ENCODE data around the gene LRRK1.

Gene LRRK1

DNA sequence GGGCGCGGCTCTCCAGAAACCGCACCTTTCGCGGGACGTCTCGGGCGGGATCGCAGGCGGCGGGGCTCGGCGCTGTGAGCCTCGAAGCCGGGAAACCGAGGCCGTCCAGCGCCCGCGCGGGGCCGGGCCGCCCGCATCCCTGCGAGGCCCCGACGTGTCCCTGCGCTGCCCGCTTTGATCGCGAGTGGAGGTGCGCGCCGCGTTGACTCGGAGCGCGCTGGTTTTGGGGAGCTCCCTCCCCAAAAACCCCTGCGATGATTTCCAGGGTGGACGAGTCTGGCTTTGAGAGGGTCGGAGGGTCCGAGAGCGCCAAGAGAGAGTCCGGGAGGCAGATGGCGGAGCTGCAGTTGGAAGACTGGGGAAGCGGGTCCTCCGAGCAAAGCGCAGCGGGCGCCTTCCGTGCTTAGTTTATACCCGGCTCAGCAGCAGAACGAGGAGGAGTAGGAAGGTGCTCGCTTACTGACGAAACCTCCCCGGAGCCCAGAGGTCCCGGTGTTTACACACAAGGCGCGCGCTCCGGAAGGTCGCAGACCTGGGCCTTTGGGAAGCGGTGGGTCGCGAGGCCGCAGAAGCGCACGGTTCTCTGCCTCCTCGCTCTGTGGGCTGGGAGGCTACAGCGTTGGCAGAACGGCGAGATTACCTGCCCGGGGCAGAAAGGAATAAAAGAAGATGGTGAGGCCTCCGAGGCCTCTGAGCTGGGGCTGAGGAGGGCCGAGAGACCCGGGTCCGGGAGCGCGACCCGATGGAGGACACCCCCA is 38.8 kb upstream of the LRRK1 start:
- Histone ChIP-seq H3K4me1 (ENCODE audit: control insufficient read depth in 1 of 2, insufficient read depth in 2 of 2, low read length in 2 of 2) (no peaks in the 10 kb centered on the region), H3K27me3 (ENCODE audit: control insufficient read depth in 1 of 2, insufficient read depth in 2 of 2, low read length in 2 of 2) (peaks cover 40 to 42% of the 10 kb centered on the region in 2 donors), H3K27ac (ENCODE audit: low read depth, low read length) (peak overlapping the region; percentile 10), H3K9me3 (ENCODE audit: control insufficient read depth in 1 of 2, low read length in 2 of 2) (no peaks in the 10 kb centered on the region), H3K9ac (ENCODE audit: low read depth in 1 of 2, low read length in 2 of 2) (no peak overlapping the region), H3K4me3 (ENCODE audit: low read depth in 1 of 2, low read length in 2 of 2) (peak overlapping the region; percentile 44 to 53), H3K36me3 (ENCODE audit: control insufficient read depth in 1 of 2, insufficient read depth in 2 of 2, low read length in 2 of 2) (no peaks in the 10 kb centered on the region)

- H3K4me1 ChIP-seq (ENCODE audit: control insufficient read depth in 1 of 2, insufficient read depth in 2 of 2, low read length in 2 of 2): no peaks in the 10 kb centered on the region
- H3K27ac ChIP-seq (ENCODE audit: low read depth, low read length): no peak overlapping the region
- H3K9ac ChIP-seq (ENCODE audit: low read depth in 1 of 2, low read length in 2 of 2): no peak overlapping the region
- peaks cover 40 to 43% of the 10 kb centered on the region in 2 donors for H3K27me3 ChIP-seq (ENCODE audit: control insufficient read depth in 1 of 2, insufficient read depth in 2 of 2, low read length in 2 of 2)
- peak overlapping the region; percentile 44 to 53 for H3K4me3 ChIP-seq (ENCODE audit: low read depth in 1 of 2, low read length in 2 of 2)
- H3K9me3 ChIP-seq (ENCODE audit: control insufficient read depth in 1 of 2, low read length in 2 of 2): no peaks in the 10 kb centered on the region
- H3K36me3 ChIP-seq (ENCODE audit: control insufficient read depth in 1 of 2, insufficient read depth in 2 of 2, low read length in 2 of 2): no peaks in the 10 kb centered on the region
Measured at GRCh38 chr15:100880897-100881242, 38.3 kb upstream of the LRRK1 start.

DNA sequence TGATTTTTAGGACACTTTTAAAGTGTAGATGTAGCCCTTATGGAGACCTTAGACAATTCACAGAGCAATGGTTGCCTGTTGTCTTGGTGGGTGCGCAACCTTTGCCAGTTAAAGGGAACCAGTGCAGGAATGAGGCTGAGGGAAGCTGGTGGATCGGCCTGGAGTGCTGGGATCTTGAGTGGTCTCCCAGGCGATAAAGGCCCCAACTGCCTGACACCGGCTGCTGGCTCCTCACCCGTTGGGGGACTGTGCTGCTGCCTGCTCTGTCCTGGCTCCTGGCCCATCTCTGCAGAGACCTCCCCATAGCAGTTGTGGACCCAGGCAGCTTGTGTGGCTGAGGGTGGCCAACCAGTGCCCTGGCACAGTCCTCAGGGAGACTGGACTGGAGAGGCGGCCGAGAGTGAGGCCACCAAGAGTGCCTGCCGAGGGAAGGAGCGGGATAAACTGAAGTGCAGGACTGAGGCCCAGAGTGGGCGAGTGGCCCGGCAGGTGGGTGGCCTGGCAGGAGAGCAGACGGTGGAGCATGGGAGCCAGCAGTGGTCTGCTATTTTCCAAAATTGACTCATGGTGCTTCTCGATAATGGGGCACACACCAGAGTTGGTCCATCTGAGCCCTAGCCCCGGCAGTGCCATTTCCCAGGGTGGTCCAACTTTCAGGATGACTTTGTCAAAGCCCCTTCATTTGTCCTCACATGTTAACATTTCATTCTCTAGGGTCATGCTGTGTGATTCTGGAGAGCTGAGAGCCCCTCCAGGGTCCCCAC is 37.4 kb upstream of the LRRK1 start:
- peaks cover 44 to 49% of the 10 kb centered on the region in 2 donors for H3K27me3 ChIP-seq (ENCODE audit: control insufficient read depth in 1 of 2, insufficient read depth in 2 of 2, low read length in 2 of 2)
- H3K9me3 ChIP-seq (ENCODE audit: control insufficient read depth in 1 of 2, low read length in 2 of 2): no peaks in the 10 kb centered on the region
- peak overlapping the region in 1 of 2 donors; percentile 11 for H3K9ac ChIP-seq (ENCODE audit: low read depth in 1 of 2, low read length in 2 of 2)
- peak overlapping the region in 1 of 2 donors; percentile 54 for H3K4me3 ChIP-seq (ENCODE audit: low read depth in 1 of 2, low read length in 2 of 2)
- no peak overlapping the region for H3K27ac ChIP-seq (ENCODE audit: low read depth, low read length)
- H3K4me1 ChIP-seq (ENCODE audit: control insufficient read depth in 1 of 2, insufficient read depth in 2 of 2, low read length in 2 of 2): no peaks in the 10 kb centered on the region
- H3K36me3 ChIP-seq (ENCODE audit: control insufficient read depth in 1 of 2, insufficient read depth in 2 of 2, low read length in 2 of 2): no peaks in the 10 kb centered on the region

- H3K27me3 ChIP-seq (ENCODE audit: control insufficient read depth in 1 of 2, insufficient read depth in 2 of 2, low read length in 2 of 2): peaks cover 38 to 48% of the 10 kb centered on the region in 2 donors
- no peaks in the 10 kb centered on the region for H3K36me3 ChIP-seq (ENCODE audit: control insufficient read depth in 1 of 2, insufficient read depth in 2 of 2, low read length in 2 of 2)
- H3K4me1 ChIP-seq (ENCODE audit: control insufficient read depth in 1 of 2, insufficient read depth in 2 of 2, low read length in 2 of 2): no peaks in the 10 kb centered on the region
- no peaks in the 10 kb centered on the region for H3K9me3 ChIP-seq (ENCODE audit: control insufficient read depth in 1 of 2, low read length in 2 of 2)
- no peak overlapping the region for H3K27ac ChIP-seq (ENCODE audit: low read depth, low read length)
- no peak overlapping the region for H3K4me3 ChIP-seq (ENCODE audit: low read depth in 1 of 2, low read length in 2 of 2)
- H3K9ac ChIP-seq (ENCODE audit: low read depth in 1 of 2, low read length in 2 of 2): no peak overlapping the region
Measured at GRCh38 chr15:100885116-100885515, 34.0 kb upstream of the LRRK1 start.

DNA sequence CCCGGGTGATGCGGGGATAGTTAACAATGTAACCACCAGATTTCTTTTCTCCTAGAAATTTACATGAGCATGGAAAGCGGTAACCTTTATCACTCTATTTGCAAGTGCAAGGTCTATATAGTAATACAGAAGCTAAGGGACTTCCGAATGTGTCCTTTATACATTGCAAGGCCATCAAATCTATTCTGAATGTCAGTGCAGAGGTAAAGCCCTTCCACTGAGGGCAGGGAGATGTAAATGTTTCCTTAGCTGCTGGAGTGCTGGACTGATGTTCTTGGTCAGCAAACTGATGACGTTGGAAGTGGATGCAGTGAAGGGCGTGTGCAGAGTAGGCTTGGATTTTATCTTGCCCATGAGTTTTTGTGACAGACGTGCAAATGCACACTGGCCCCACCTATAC is 33.3 kb upstream of the LRRK1 start:
- Histone ChIP-seq H3K27me3 (ENCODE audit: control insufficient read depth in 1 of 2, insufficient read depth in 2 of 2, low read length in 2 of 2) (peaks cover 32 to 42% of the 10 kb centered on the region in 2 donors), H3K9ac (ENCODE audit: low read depth in 1 of 2, low read length in 2 of 2) (no peak overlapping the region), H3K36me3 (ENCODE audit: control insufficient read depth in 1 of 2, insufficient read depth in 2 of 2, low read length in 2 of 2) (no peaks in the 10 kb centered on the region), H3K9me3 (ENCODE audit: control insufficient read depth in 1 of 2, low read length in 2 of 2) (no peaks in the 10 kb centered on the region), H3K27ac (ENCODE audit: low read depth, low read length) (no peak overlapping the region), H3K4me1 (ENCODE audit: control insufficient read depth in 1 of 2, insufficient read depth in 2 of 2, low read length in 2 of 2) (no peaks in the 10 kb centered on the region), H3K4me3 (ENCODE audit: low read depth in 1 of 2, low read length in 2 of 2) (no peak overlapping the region)

GRCh38 chr15:100887211-100887913 is 31.8 kb upstream of the LRRK1 start:
- H3K4me3 ChIP-seq (ENCODE audit: low read depth in 1 of 2, low read length in 2 of 2): no peak overlapping the region
- H3K27me3 ChIP-seq (ENCODE audit: control insufficient read depth in 1 of 2, insufficient read depth in 2 of 2, low read length in 2 of 2): peaks cover 23 to 52% of the 10 kb centered on the region in 2 donors
- H3K9ac ChIP-seq (ENCODE audit: low read depth in 1 of 2, low read length in 2 of 2): no peak overlapping the region
- H3K4me1 ChIP-seq (ENCODE audit: control insufficient read depth in 1 of 2, insufficient read depth in 2 of 2, low read length in 2 of 2): no peaks in the 10 kb centered on the region
- no peaks in the 10 kb centered on the region for H3K36me3 ChIP-seq (ENCODE audit: control insufficient read depth in 1 of 2, insufficient read depth in 2 of 2, low read length in 2 of 2)
- no peaks in the 10 kb centered on the region for H3K9me3 ChIP-seq (ENCODE audit: control insufficient read depth in 1 of 2, low read length in 2 of 2)
- no peak overlapping the region for H3K27ac ChIP-seq (ENCODE audit: low read depth, low read length)

DNA sequence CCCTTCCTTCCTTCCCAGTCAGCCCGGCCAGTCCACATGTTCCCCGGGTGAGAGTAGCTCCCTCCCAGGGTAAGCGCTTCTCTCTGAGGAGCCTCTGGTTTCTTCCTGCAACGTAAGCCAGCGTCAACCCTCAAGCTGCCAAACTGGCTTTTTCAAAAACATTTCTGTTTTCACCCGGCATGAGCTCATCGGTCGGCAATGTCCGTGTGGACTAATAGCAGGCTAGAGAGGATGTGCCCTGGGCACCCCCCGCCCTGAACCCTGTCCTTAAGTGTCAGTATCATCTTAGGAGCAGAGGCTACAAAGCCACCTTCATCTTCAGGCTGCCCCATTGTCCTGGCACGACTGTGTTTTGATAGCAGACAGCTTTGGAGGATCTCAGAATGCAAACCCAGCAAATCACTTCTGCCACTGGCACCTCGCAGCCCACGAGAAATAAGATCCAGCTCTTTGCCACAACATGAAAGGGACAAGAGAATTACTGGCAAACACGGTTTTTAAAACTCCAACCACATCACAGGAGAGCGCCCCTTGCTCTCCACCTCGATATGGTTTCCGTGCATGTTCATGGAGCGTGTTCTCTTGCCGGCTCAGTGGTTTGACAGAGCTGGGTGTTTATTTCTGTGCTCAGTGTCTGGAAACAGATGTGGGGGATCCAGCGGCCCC is 29.6 kb upstream of the LRRK1 start:
- Histone ChIP-seq H3K9ac (ENCODE audit: low read depth in 1 of 2, low read length in 2 of 2) (no peak overlapping the region), H3K9me3 (ENCODE audit: control insufficient read depth in 1 of 2, low read length in 2 of 2) (no peaks in the 10 kb centered on the region), H3K4me3 (ENCODE audit: low read depth in 1 of 2, low read length in 2 of 2) (no peak overlapping the region), H3K4me1 (ENCODE audit: control insufficient read depth in 1 of 2, insufficient read depth in 2 of 2, low read length in 2 of 2) (no peaks in the 10 kb centered on the region), H3K27ac (ENCODE audit: low read depth, low read length) (no peak overlapping the region), H3K36me3 (ENCODE audit: control insufficient read depth in 1 of 2, insufficient read depth in 2 of 2, low read length in 2 of 2) (no peaks in the 10 kb centered on the region), H3K27me3 (ENCODE audit: control insufficient read depth in 1 of 2, insufficient read depth in 2 of 2, low read length in 2 of 2) (peaks cover 28 to 47% of the 10 kb centered on the region in 2 donors)

- Histone ChIP-seq H3K27me3 (ENCODE audit: control insufficient read depth in 1 of 2, insufficient read depth in 2 of 2, low read length in 2 of 2) (peaks cover 28 to 43% of the 10 kb centered on the region in 2 donors), H3K27ac (ENCODE audit: low read depth, low read length) (no peak overlapping the region), H3K4me3 (ENCODE audit: low read depth in 1 of 2, low read length in 2 of 2) (no peak overlapping the region), H3K9me3 (ENCODE audit: control insufficient read depth in 1 of 2, low read length in 2 of 2) (no peaks in the 10 kb centered on the region), H3K9ac (ENCODE audit: low read depth in 1 of 2, low read length in 2 of 2) (no peak overlapping the region), H3K4me1 (ENCODE audit: control insufficient read depth in 1 of 2, insufficient read depth in 2 of 2, low read length in 2 of 2) (no peaks in the 10 kb centered on the region), H3K36me3 (ENCODE audit: control insufficient read depth in 1 of 2, insufficient read depth in 2 of 2, low read length in 2 of 2) (no peaks in the 10 kb centered on the region)
Measured at GRCh38 chr15:100890051-100890720, 29.0 kb upstream of the LRRK1 start.

- peaks cover 28 to 40% of the 10 kb centered on the region in 2 donors for H3K27me3 ChIP-seq (ENCODE audit: control insufficient read depth in 1 of 2, insufficient read depth in 2 of 2, low read length in 2 of 2)
- H3K9ac ChIP-seq (ENCODE audit: low read depth in 1 of 2, low read length in 2 of 2): no peak overlapping the region
- H3K4me3 ChIP-seq (ENCODE audit: low read depth in 1 of 2, low read length in 2 of 2): no peak overlapping the region
- no peaks in the 10 kb centered on the region for H3K9me3 ChIP-seq (ENCODE audit: control insufficient read depth in 1 of 2, low read length in 2 of 2)
- H3K4me1 ChIP-seq (ENCODE audit: control insufficient read depth in 1 of 2, insufficient read depth in 2 of 2, low read length in 2 of 2): no peaks in the 10 kb centered on the region
- H3K27ac ChIP-seq (ENCODE audit: low read depth, low read length): no peak overlapping the region
- no peaks in the 10 kb centered on the region for H3K36me3 ChIP-seq (ENCODE audit: control insufficient read depth in 1 of 2, insufficient read depth in 2 of 2, low read length in 2 of 2)
Measured at GRCh38 chr15:100890850-100891249, 28.3 kb upstream of the LRRK1 start.

Measured in duodenal mucosa (tissue), 2 donors.